HepG2 (cell line): Measurements from ENCODE around the gene CORO1C. TPM values are rescaled to one million over a fixed set of nuclear protein-coding genes. Genes with fewer than 3 reads are reported as not detected.

Experiments used
- ATAC-seq: fragments of 200-7000 bp; cut with Tn5 transposase; 3 replicates; pipeline ENCODE4 v1.9.1; 2020; ENCODE audit warnings: mild to moderate bottlenecking, moderate library complexity
- BruUV-seq: library from RNA; stranded (reverse); fragments of 400-500 nt; replicated peaks from 2 replicates; lab custom pipeline; 2021; lab: Mats Ljungman, UMichigan
- CTCF ChIA-PET: fragments of 300-600 bp; formaldehyde crosslinking; extraction: SDS; loops from one replicate; lab custom pipeline; 2021; ENCODE audit warnings: low total read pairs, inconsistent platforms, low intra/inter-chr PET ratio; lab: Yijun Ruan, JAX
- POLR2A ChIA-PET: fragments of 350-600 bp; sonication (Branson Sonifier 250); formaldehyde crosslinking; loops from one replicate; lab custom pipeline; 2020; ENCODE audit warnings: antibody characterized with exemption, inconsistent platforms; lab: Yijun Ruan, JAX
- DNase-seq: peaks from one replicate; pipeline ENCODE4 v3.0.0-alpha.2; 2015; ENCODE audit warnings: low spot score
- FAIRE-seq: peaks from 3 replicates; lab custom pipeline; 2011; peaks lifted over from hg19 to GRCh38; lab: Jason Lieb, UNC
- H2AFZ ChIP-seq: one replicate; pipeline ENCODE4 v1.6.1; 2011; ENCODE audit warnings: low read length, inconsistent platforms
- H3K27ac ChIP-seq: fragments of 300-600 bp; 3 replicates; pipeline ENCODE4 v1.8.0; 2011; ENCODE audit warnings: mixed run types, mild to moderate bottlenecking, mixed read lengths, low read length, inconsistent platforms; ENCODE audit not compliant: insufficient read depth; ENCODE audit errors: extremely low read length
- H3K27me3 ChIP-seq, 2 experiments: fragments of 200-600 bp in 1 of 2; 2 replicates in 1 of 2; 3 replicates in 1 of 2; pipeline versions ENCODE4 v1.6.0 to v1.8.0; 2011; ENCODE audit warnings: low read length in 2 of 2, mild to moderate bottlenecking in 2 of 2, moderate library complexity in 2 of 2, inconsistent platforms in 1 of 2; ENCODE audit not compliant: insufficient read depth in 2 of 2, control insufficient read depth in 1 of 2
- H3K36me3 ChIP-seq, 2 experiments: fragments of 200-600 bp in 1 of 2; replicated peaks in 1 of 2; 2 replicates in 1 of 2; 3 replicates in 1 of 2; pipeline versions ENCODE4 v1.5.1 to v1.8.0; 2011; ENCODE audit warnings: low read length in 2 of 2, inconsistent platforms in 1 of 2; ENCODE audit not compliant: insufficient read depth in 2 of 2, control insufficient read depth in 1 of 2
- H3K4me1 ChIP-seq: 2 replicates; pipeline ENCODE4 v1.5.1; 2012; ENCODE audit warnings: low read length, inconsistent platforms; ENCODE audit not compliant: insufficient read depth
- H3K4me2 ChIP-seq: 2 replicates; pipeline ENCODE4 v1.6.0; 2011; ENCODE audit warnings: low read depth, low read length, inconsistent platforms
- H3K4me3 ChIP-seq, 3 experiments: fragments of 200-600 bp in 1 of 3; sonication (generic), shearing (Covaris generic) in 1 of 3; replicated peaks in 1 of 3; 2 replicates each; pipeline ENCODE4 v1.5.1; 2011 to 2016; ENCODE audit warnings: low read length in 3 of 3, inconsistent platforms in 2 of 3, low read depth in 2 of 3, mild to moderate bottlenecking in 2 of 3, control low read depth in 1 of 3, mixed read lengths in 1 of 3; ENCODE audit not compliant: insufficient read depth in 1 of 3
- H3K79me2 ChIP-seq: one replicate; pipeline ENCODE4 v1.6.1; 2011; ENCODE audit warnings: low read length, inconsistent platforms; ENCODE audit not compliant: insufficient read depth
- H3K9ac ChIP-seq: 2 replicates; pipeline ENCODE4 v1.6.0; 2011; ENCODE audit warnings: mild to moderate bottlenecking, low read depth, low read length, inconsistent platforms; ENCODE audit not compliant: insufficient read depth
- H3K9me3 ChIP-seq: 2 replicates; pipeline ENCODE4 v1.5.1; 2012; ENCODE audit warnings: mild to moderate bottlenecking, low read length
- H4K20me1 ChIP-seq: 2 replicates; pipeline ENCODE4 v1.6.0; 2011; ENCODE audit warnings: inconsistent platforms, mild to moderate bottlenecking, low read length, moderate library complexity; ENCODE audit not compliant: insufficient read depth
- ATF1 ChIP-seq: IDR thresholded peaks from 2 replicates; pipeline ENCODE4 v1.6.1; 2016; ENCODE audit warnings: mild to moderate bottlenecking, control low read depth
- HMG20A ChIP-seq: IDR thresholded peaks from 2 replicates; pipeline ENCODE4 v1.6.1; 2016; ENCODE audit warnings: borderline replicate concordance
- HOXA5 ChIP-seq: sonication (generic); formaldehyde crosslinking; IDR thresholded peaks from 2 replicates; pipeline ENCODE4 v1.4.0; 2020; ENCODE audit warnings: missing genetic modification reagents
- JUND ChIP-seq: sonication (generic); formaldehyde crosslinking; IDR thresholded peaks from 2 replicates; pipeline ENCODE4 v1.8.0; 2022; ENCODE audit warnings: mild to moderate bottlenecking, missing genetic modification reagents
- KMT2B ChIP-seq: IDR thresholded peaks from 2 replicates; pipeline ENCODE4 v1.6.1; 2016; ENCODE audit warnings: missing genetic modification reagents, missing compliant biosample characterization
- MXI1 ChIP-seq: IDR thresholded peaks from 3 replicates; pipeline ENCODE4 v1.6.1; 2012; ENCODE audit warnings: low read depth, low read length, inconsistent platforms, borderline replicate concordance
- NFE2L2 ChIP-seq: fragments of 150-350 bp; IDR thresholded peaks from 2 replicates; pipeline ENCODE4 v1.6.1; 2014; ENCODE audit warnings: low read length
- RFX3 ChIP-seq: IDR thresholded peaks from 2 replicates; pipeline ENCODE4 v1.6.1; 2016; ENCODE audit warnings: missing biosample characterization, missing genetic modification reagents
- STAG1 ChIP-seq: sonication (generic); formaldehyde crosslinking; IDR thresholded peaks from 2 replicates; pipeline ENCODE4 v1.4.0; 2020; ENCODE audit warnings: missing genetic modification reagents
- TEAD3 ChIP-seq: optimal IDR thresholded peaks from 2 replicates; pipeline ENCODE3; 2016; ENCODE audit warnings: borderline replicate concordance
- THYN1 ChIP-seq: sonication (generic); formaldehyde crosslinking; IDR thresholded peaks from 2 replicates; pipeline ENCODE4 v1.8.1; 2023; ENCODE audit warnings: low read depth, mild to moderate bottlenecking, moderate library complexity, missing genetic modification reagents, borderline replicate concordance
- ZNF143 ChIP-seq: sonication (generic); formaldehyde crosslinking; IDR thresholded peaks from 2 replicates; pipeline ENCODE4 v1.4.0; 2020; ENCODE audit warnings: missing genetic modification reagents
- ZNF234 ChIP-seq: sonication (generic); formaldehyde crosslinking; conservative IDR thresholded peaks from 2 replicates; pipeline ENCODE4 v1.5.1; 2020; ENCODE audit warnings: mild to moderate bottlenecking, missing genetic modification reagents
- ZNF430 ChIP-seq: sonication (generic); formaldehyde crosslinking; IDR thresholded peaks from 2 replicates; pipeline ENCODE4 v1.9.0; 2021; ENCODE audit warnings: mild to moderate bottlenecking, missing genetic modification reagents
- ZNF441 ChIP-seq: sonication (generic); formaldehyde crosslinking; IDR thresholded peaks from 2 replicates; pipeline ENCODE4 v1.7.0; 2021; ENCODE audit warnings: missing genetic modification reagents, borderline replicate concordance
- WGBS: methylation state at CpG from one replicate; pipeline ENCODE4 v1.1.6; 2017; ENCODE audit warnings: low lambda C conversion rate; 5-methylcytosine and 5-hydroxymethylcytosine counted together
- in situ Hi-C: cut with HindIII; loops from 2 replicates; pipeline ENCODE4 v1.10.0; 2017; ENCODE audit warnings: low pct_unique_long_range_greater_than_20kb; ENCODE audit not compliant: extremely low pct_ligation_motif_present
- intact Hi-C: fragments of 100-400 bp; cut with micrococcal nuclease; formaldehyde crosslinking; loops from one replicate; pipeline ENCODE4 v1.10.0; 2022; ENCODE audit not compliant: unreplicated experiment
- polyA plus RNA-seq, 8 experiments: library from polyadenylated mRNA; depleted of rRNA in 3 of 8; stranded (reverse) in 7 of 8; unstranded in 1 of 8; fragments of >200 nt; fragmentation: Illumina TruSeq in 4 of 8; extraction: Trizol in 4 of 8; gene quantifications; 2 replicates each; pipeline versions ENCODE4 v1.2.1 to v1.2.3, GENCODE V29; 2011 to 2016; ENCODE audit warnings: low read depth in 4 of 8, missing spikeins in 1 of 8, mixed read lengths in 1 of 8; ENCODE audit not compliant: insufficient read depth in 1 of 8
- total RNA-seq, 5 experiments: library from RNA; depleted of rRNA; stranded (reverse); fragments of >200 nt; fragmentation: Illumina TruSeq; extraction: Trizol; gene quantifications; 2 replicates each; pipeline ENCODE4 v1.2.3, GENCODE V29; 2016; ENCODE audit warnings: low read depth in 1 of 5
- TF ChIP-seq, protein P1 (sequence below): sonication (generic); formaldehyde crosslinking; IDR thresholded peaks from 2 replicates; pipeline ENCODE4 v1.4.0; 2020; ENCODE audit warnings: mild to moderate bottlenecking, low read depth, missing genetic modification reagents
- TF ChIP-seq, protein P2 (sequence below): sonication (generic); formaldehyde crosslinking; IDR thresholded peaks from 2 replicates; pipeline ENCODE4 v1.4.0; 2020; ENCODE audit warnings: missing genetic modification reagents
- TF ChIP-seq, protein P3 (sequence below): sonication (generic); formaldehyde crosslinking; IDR thresholded peaks from 2 replicates; pipeline ENCODE4 v1.4.0; 2020; ENCODE audit warnings: missing genetic modification reagents
- TF ChIP-seq, protein P4 (sequence below): sonication (generic); formaldehyde crosslinking; IDR thresholded peaks from 2 replicates; pipeline ENCODE4 v1.8.0; 2022; ENCODE audit warnings: mild to moderate bottlenecking, missing genetic modification reagents, moderate library complexity

CORO1C gene
- total and polyA plus RNA-seq, 2 of the 13 experiments (the other 11 are each of a cell fraction or from before 2014, with no cell fraction given) = 73.7 to 131 TPM

DNA sequence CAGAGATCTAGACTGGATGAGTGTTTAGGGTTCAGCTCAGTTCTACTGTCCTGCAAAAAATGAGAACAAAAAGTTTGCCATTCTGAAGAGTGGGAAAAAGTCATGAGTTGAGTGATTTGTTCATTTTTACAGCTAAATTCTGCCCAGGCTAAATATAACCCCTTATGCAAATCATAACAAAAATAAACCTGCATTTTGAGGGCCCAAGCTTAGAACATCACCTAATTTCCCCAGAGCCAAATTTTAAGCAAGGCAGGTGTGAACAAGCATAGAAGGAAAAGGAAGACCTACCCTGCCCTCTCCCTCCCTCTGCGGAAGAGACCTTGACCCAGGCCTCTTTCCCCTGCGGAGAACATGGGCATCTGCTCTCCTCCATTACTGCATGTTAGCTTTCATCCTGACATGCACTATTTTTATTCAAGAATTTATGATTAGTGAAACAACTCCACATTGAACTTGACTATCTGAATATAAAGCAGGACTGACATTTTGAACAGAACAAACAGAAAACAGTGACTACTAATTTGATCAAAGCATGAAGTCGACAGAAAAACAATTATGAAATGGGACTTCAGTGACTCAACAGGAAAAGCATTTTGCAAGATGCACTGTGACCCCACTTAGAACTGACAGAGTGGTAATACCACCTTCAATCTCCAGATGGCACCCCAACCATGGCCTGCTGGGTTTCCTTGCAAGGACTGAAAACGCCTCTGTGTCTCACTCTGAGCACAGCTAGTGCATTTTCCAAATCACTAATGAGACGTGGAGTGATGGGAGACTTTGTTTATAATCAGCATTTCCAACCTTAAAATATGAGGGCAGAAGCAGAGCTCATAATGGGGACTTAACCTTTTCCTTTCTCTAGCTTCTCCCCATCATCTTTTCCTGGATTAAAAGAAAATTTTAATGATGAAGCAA lies 66.7 kb downstream of the CORO1C start:
- DNase-seq (peak; percentile 92), ATAC-seq (peak; percentile 86), FAIRE-seq (peak; percentile 94)
- in situ Hi-C loops (loop anchor here (5.0 kb wide), 2 partner anchors 63 to 138 kb away; no protein-coding TSS in a partner anchor), intact Hi-C loops (loop anchor here (1.0 to 10.0 kb wide), 5 partner anchors 26 to 430 kb away; partner anchors contain the start of genes ALKBH2 and UNG)
- Histone ChIP-seq H3K36me3 (peaks cover 9 to 23% of the 10 kb centered on the region in 2 experiments; a peak in 4 of 5 replicates), H3K27ac (peak overlapping the region; percentile 73), H3K4me2 (peak overlapping the region; percentile 45), H2AFZ (no peak overlapping the region), H3K9me3 (no peaks in the 10 kb centered on the region), H3K9ac (peak overlapping the region; percentile 44; the same call in 1 of the 2 replicates), H3K79me2 (peaks cover 31% of the 10 kb centered on the region), H4K20me1 (0 out of 2 replicates have a peak, but pooled peaks cover 11% of the 10 kb centered on the region), H3K27me3 (no peaks in the 10 kb centered on the region), H3K4me3 (peak overlapping the region in 1 of 3 experiments; percentile 8; a peak in 1 of 6 replicates), H3K4me1 (peaks cover 54% of the 10 kb centered on the region)
- ChIA-PET POLR2A (interaction anchor here (1.1 to 2.0 kb wide), 4 partner anchors 26 to 139 kb away, joined by 5 to 14 read pairs (median 8); no protein-coding TSS in a partner anchor), CTCF (interaction anchor here (1.0 to 3.4 kb wide), 4 partner anchors 27 to 287 kb away, joined by 3 to 53 read pairs (median 3); no protein-coding TSS in a partner anchor)
- BruUV-seq = no TSS peak
- WGBS = 3% methylated on average over 5 of the region's 5 CpGs
- TF ChIP-seq, protein P1, sequence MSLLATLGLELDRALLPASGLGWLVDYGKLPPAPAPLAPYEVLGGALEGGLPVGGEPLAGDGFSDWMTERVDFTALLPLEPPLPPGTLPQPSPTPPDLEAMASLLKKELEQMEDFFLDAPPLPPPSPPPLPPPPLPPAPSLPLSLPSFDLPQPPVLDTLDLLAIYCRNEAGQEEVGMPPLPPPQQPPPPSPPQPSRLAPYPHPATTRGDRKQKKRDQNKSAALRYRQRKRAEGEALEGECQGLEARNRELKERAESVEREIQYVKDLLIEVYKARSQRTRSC (CRISPR knock-in tag) = no peak
- 0 out of 2 replicates have a peak, but pooled peaks have one; percentile 29 for TF ChIP-seq HOXA5 (CRISPR knock-in tag)
- peak; percentile 34; the same call in 1 of the 2 replicates for TF ChIP-seq HMG20A (CRISPR knock-in tag)
- TF ChIP-seq, protein P2, sequence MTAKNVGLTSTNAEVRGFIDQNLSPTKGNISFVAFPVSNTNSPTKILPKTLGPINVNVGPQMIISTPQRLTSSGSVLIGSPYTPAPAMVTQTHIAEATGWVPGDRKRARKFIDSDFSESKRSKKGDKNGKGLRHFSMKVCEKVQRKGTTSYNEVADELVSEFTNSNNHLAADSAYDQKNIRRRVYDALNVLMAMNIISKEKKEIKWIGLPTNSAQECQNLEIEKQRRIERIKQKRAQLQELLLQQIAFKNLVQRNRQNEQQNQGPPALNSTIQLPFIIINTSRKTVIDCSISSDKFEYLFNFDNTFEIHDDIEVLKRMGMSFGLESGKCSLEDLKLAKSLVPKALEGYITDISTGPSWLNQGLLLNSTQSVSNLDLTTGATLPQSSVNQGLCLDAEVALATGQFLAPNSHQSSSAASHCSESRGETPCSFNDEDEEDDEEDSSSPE (CRISPR knock-in tag) = 0 out of 2 replicates have a peak, but pooled peaks have one; percentile 22
- TF ChIP-seq, protein P3, sequence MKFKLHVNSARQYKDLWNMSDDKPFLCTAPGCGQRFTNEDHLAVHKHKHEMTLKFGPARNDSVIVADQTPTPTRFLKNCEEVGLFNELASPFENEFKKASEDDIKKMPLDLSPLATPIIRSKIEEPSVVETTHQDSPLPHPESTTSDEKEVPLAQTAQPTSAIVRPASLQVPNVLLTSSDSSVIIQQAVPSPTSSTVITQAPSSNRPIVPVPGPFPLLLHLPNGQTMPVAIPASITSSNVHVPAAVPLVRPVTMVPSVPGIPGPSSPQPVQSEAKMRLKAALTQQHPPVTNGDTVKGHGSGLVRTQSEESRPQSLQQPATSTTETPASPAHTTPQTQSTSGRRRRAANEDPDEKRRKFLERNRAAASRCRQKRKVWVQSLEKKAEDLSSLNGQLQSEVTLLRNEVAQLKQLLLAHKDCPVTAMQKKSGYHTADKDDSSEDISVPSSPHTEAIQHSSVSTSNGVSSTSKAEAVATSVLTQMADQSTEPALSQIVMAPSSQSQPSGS = peak; percentile 32; the same call in 1 of the 2 replicates
- peak; percentile 41 for TF ChIP-seq KMT2B (CRISPR knock-in tag)
- TF ChIP-seq STAG1 (CRISPR knock-in tag) = peak; percentile 95
- 0 out of 2 replicates have a peak, but pooled peaks have one; percentile 7 for TF ChIP-seq ATF1 (CRISPR knock-in tag)
- no peak for TF ChIP-seq ZNF430 (CRISPR knock-in tag)
- no peak for TF ChIP-seq RFX3 (CRISPR knock-in tag)
- TF ChIP-seq TEAD3 (CRISPR knock-in tag) = peak; percentile 64
- peak; percentile 79; the same call in 1 of the 2 replicates for TF ChIP-seq JUND (CRISPR knock-in tag)
- TF ChIP-seq ZNF143 (CRISPR knock-in tag) = no peak
- TF ChIP-seq THYN1 = no peak
- no peak for TF ChIP-seq ZNF234
- TF ChIP-seq, protein P4, sequence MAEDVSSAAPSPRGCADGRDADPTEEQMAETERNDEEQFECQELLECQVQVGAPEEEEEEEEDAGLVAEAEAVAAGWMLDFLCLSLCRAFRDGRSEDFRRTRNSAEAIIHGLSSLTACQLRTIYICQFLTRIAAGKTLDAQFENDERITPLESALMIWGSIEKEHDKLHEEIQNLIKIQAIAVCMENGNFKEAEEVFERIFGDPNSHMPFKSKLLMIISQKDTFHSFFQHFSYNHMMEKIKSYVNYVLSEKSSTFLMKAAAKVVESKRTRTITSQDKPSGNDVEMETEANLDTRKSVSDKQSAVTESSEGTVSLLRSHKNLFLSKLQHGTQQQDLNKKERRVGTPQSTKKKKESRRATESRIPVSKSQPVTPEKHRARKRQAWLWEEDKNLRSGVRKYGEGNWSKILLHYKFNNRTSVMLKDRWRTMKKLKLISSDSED (CRISPR knock-in tag) = no peak
- TF ChIP-seq NFE2L2 = peak; percentile 42; the same call in 1 of the 2 replicates
- TF ChIP-seq MXI1 = peak; percentile 36; the same call in 1 of the 3 replicates
- no peak for TF ChIP-seq ZNF441 (CRISPR knock-in tag)
